ENCODE results near the gene PGA4.
"Not testable (repeated sequence)": the region's sequence is repeated elsewhere in the genome, so short reads cannot be mapped to it uniquely, and the experiment has no call there.

PGA4 gene

DNA sequence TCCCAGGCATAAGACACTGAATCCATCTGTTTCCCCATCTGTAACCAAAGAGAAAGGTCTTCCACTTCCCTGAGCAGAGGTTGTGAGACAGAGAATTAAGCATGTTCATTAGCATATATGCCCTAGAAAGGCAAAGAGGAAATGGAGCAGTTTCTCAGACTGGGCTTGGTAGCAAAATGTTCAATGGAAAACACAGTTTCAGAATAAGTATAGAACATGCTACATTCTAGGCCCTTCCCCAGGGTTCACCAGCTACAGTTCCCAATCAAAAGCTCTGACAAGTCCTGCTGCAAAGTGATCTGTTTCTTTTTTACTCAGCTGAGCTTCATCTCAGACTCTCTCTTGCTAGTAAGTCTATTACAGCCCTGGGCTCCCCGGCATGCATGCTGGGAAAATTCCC lies 30.2 kb downstream of the PGA4 start:
- DNase-seq = not testable (repeated sequence)

DNA sequence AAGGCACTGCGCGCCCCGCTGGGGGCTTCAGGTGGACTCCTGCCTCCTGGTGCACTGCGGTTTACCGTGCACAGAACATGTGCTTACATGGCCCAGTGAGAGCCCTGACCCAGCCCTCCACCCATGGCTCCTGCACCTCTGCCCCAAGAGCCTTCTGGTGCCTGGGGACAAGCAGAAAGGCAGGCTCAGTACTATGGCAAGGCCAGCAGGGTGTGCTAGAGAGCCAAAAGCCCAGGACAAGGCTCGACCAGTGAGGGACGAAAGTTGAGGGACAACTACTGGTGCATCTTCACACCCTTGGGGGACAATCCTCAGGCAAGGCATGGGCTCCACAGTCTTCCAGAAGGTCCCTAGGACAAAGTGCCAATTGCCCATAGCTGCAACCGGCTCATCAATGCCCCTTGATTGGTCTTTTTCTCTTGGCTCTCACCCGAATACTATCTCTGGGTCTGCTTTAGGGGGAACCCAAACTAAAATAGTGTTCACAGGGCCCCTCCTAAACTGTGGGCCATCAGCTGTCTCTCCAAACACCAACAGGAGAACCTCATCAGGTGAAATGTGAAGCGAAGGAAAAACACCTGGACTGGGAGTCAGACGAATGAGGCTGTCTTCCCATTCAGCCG lies 32.4 kb downstream of the PGA4 start:
- DNase-seq = peak; percentile 23

DNA sequence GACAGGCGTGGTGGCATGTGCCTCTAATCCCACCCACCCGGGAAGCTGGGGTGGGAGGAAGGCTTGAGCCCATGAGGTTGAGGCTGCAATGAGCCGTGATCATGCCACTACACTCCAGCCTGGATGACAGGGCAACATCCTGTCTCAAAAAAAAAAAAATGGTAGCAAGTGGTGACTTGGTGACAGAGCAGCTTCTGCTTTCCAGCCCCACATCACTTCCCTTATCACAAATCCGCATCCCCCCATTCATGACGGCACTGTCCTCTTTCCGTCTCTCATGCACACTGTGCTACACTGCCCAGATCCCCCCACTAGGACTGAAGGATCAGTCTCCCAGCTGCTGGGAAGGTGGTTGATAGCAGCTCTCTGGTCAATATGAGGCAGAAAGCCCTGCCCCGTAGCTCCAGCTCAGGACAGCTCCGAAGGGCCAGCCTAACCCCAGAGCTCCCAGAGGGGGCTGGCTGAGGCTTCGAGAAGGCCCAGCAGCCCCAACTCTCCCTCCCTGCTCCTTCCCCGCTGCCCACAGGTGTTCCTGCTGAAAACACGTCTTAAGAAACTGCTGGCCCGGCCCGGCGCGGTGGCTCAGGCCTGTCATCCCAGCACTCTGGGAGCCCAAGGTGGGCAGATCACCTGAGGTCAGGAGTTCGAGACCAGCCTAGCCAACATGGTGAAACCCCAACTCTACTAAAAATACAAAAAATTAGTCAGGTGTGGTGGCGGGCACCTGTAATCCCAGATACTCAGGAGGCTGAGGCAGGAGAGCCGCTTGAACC lies 34.7 kb downstream of the PGA4 start:
- no peak for DNase-seq

DNA sequence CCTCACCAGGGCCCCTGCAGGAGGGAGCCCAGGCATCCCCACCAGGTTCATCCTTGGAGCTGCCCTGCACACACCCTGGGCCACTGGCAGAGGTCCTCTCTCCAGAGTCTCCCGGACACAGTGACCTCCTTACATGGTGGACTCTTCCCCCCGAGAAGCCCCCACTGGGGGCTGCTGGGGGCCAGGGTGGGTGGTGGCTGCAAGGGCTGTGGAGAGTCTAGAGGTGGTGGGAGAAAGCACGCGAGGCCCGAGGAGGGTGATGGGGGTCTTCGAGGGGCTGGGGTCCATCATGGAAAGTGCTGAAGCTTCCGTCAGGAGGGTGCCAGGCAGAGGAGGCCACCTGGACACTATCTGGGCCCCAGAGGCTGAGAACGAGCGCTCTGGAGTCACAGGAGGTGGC lies 36.4 kb downstream of the PGA4 start:
- no peak for DNase-seq

DNA sequence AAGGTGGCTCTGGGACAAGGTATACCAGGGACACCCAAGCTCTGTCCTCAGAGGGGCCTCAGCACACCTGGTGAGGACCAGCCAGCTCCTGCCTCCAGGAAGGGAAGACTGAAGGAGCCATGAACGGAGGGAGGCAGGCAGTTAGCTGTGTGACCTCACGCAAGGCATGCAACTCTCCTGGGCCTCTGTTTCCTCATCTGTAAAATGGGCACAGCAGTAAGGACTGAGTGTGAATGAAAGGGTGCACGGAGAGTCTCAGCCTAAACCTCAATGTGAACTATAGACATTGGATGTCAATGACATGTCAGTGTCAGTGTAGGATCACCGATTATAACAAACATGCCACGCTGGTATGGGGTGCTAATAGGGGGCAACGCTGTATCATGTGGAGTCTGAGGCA lies 37.2 kb downstream of the PGA4 start:
- DNase-seq = no peak

DNA sequence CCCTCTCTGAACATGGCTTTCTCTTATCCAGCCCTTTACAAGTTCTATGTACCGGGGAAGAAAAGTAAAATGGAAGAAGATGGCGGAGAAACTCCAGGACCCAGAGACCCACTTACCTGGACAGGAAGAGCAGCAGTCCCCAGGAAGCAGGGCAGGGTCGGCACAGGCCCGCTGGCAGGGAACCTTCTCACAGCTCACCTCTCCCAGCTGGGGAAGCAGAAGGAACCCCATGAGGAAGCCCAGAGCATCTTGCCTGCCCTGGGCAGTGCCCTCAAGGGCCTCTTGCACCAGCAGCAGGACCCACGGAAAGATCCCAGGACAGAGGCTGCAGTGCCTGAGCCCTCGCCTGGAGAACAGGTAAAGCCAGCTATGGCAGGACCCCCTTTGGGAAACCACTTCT lies 42.2 kb downstream of the PGA4 start:
- no peak for DNase-seq

DNA sequence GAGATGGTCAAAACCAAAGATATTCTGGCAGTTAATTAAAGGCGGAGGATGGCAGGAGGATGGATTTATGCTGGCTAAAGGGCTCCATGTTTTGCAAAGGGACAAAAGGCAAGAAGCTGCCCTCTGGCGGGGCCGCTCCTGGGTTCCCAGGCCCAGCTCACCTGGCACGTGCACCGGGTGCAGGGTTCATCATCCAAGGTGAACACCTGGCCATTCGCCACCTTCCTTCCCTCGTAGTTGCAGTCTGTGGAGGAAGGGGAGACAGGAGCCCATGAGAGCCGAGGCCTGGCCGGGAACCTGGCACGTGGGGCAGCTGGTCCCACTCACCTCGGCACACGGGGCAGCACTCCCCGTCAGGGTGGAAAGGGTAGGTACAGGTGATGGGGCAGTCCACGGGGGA lies 42.6 kb downstream of the PGA4 start:
- DNase-seq = no peak

DNA sequence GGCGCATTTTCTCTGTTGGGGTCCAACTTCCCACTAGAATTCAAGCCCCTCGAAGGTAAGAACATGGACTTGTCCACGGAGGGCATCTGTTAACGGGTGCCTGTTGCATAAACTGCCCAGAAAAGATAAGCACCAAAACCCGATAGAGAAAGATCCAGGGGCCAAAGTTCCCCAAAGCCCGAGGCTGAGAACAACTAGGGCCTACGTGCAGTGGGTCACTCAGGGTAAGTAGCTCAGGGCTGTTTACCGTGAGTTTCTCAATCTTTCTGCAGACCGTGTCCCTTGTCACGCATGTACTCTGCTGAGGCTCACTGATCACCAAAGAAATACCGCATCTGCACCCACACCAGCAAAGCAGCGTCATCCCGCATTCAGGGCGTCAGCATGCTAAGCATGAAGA lies 43.2 kb downstream of the PGA4 start:
- DNase-seq = no peak

DNA sequence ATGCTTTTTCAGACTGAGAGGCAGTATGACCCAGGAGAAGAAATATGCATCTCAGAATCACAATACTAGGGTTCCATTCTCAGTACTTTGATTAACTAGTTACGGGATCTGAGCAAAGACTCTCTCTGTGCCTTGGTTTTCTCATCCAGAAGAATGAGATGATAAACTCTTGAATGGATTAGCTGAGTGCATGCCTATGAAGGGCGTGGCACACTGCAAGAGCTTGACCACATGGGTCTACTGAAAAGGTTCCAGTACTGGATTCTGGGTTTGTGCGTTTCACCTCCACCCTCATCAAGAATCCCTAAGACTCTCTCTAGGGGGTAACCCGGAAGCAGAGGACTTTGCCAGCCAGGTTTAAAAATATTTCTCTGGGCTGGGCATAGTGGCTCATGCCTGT lies 44.5 kb downstream of the PGA4 start:
- peak; percentile 48 for DNase-seq

DNA sequence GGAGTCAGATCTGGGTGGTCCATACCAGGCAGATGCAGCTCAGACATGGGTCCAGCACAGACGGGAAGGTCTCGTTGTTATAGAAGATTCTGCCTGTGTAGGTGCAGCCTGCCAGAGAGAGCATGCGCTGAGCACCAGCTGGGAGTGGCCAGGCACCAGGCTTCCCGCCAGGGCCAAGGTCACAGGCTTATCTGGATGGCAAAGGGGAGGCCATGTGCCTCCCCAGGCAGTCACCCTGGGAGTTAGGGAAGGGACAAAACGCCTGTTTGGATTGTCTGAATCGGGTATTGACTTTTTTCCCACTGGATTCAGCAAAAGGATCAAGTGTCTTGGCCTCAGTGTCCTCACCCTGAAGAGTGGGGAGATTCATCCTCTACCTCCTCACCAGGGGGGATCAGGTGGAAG lies 45.3 kb downstream of the PGA4 start:
- no peak for DNase-seq

DNA sequence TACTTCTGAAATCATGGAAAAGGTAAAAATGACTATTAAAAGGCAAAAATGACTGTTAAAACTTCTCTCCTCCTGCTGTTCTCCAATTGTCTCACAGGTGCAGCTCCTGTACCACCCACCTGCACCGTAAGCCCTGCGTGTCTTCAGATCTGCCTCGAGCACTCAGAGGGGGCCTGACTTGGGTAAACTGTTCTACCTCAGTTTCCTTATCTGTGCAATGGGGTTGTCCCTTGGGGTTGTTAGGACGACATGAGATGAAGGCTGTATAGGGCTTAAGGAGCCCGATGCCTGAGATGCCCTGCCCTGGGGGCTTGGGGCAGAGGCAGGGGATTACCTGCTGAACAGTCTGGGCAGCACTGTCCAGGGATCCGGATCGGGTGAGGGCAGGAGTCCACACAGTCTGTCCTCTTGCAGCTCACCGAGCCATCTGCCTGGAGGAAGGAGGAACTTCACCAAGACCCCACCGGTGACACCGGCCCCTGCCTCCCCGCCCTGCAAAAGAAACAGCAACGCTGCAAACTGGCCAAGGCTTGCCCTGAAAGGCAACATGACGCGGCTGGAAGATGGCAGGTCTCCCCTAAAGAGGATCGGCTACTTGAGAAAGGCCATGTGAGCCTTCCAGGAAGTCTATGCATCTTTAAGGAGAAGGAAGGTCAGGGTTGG lies 46.6 kb downstream of the PGA4 start:
- DNase-seq = no peak

DNA sequence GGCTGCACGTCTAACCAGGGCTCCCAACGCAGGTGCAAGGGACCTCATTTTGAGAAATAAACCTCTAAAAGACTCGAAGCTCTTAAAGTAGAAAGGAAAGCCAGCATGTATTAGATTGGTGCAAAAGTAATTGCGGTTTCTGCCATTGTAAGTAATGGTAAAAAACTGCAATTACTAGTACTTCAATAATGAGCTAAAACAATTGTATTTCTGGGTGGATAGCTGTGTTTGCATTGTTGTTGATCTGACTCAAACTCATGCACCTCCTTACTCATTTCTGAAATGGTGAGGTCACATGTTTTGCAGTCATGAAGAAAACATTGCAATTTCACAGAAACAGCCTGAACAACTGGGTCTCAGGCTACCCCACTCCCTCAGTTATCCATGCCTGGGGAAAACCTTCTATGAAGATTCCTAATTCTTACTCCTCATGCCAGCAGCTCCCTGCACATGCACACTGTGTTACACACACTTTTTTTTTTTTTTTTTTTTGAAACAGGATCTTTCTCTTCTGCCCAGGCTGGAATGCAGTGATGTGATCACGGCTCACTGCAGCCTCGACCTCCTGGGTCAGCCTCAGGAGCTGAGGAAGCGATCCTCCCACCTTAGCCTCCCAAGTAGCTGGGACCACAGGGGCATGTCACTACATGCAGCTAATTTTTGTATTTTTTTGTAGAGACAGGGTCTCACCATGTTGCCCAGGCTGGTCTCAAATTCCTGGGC lies 48.4 kb downstream of the PGA4 start:
- DNase-seq = peak; percentile 33

DNA sequence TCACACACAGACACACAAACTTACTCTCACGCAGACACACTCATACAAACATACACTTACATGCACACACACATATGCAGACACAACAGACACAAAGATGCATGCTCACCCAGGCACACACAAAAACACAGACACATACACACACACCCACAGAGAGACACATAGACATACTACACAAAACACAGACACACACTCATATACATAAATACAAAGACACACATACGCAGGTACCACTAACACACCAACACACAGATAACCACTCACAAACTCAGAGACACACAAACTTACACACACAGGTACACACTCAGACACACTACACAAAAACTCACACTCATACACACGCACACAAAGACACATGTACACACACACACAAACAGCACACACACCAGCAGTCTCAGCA lies 50.6 kb downstream of the PGA4 start:
- no peak for DNase-seq

DNA sequence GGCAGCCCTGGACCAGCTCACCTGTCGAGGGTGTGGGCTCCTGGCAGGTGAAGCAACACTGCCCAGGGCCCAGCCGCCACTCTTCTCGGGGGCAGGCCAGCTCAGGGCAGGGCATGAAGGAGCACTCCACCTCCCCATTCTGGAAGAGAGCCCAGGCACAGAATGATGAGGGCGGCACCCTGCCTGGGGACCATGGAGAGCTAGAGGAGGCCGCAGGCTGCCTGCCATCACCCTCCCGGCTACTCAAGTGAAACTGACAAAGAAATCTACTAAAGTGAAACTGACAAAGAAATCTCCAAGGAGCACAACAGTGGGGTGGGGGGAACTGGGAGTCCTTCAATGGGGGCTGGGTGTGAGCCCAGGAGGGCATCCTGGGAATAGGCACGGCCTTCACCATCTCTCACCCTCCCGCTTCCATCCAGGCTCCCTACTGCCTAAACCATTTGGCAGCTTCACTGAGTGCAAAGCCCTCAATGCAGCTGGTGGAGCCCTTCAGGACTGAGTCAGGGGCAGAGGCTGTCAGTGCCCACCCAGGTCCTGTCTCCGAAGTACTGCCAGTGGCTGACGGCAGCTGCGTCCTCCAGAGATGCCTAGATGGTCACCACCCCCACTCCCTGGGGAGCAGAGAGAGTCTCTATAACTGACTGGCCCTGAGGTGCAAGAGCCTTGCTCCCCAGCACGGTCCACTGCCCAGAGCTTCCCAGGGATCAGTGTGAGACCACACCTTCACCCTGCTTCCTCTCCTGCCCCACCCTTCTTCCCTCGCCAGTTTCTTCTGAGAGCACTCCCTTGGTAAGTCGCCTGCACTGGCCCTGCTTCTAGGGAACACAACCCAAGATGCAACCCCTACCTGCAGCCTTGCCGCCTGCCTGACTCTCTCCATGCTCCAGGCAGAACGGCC lies 51.3 kb downstream of the PGA4 start:
- no peak for DNase-seq

DNA sequence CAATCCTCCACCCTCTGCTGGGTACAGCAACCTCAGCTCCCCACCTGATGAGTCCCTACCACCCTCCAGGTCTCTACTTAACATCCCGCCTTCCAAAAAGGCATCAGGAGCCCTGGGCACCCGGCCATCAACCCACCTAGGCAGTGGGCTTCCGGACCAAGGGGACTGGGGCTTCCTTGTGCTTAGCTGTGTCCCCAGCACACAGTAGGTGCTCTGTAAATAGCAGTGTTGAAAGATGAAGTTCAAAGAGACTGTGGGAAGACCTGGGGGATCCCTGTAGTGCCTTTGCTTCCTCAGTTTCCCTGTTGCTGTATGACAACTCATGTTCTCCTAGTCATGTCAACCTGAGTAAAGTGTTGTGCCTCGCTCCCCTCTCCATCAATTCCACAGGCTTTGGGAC lies 51.9 kb downstream of the PGA4 start:
- no peak for DNase-seq

DNA sequence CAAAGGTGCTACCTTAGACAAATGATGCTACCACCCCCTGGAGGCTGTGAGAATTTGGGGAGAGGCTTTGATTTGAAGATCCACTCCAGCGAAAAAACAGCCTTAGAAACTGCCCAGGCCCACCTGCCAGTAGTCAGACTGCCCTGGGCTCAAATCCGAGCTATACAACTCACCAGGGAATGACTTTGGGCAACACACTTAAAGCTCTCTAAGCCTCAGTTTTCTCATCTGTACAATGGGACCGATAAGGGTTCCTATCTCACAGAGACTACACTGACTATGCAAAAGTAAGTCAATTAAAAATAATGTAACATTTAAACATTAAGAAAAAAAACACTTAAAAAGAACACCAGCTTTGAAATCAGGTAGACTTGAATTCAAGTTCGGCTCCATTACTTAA lies 53.0 kb downstream of the PGA4 start:
- DNase-seq = no peak

DNA sequence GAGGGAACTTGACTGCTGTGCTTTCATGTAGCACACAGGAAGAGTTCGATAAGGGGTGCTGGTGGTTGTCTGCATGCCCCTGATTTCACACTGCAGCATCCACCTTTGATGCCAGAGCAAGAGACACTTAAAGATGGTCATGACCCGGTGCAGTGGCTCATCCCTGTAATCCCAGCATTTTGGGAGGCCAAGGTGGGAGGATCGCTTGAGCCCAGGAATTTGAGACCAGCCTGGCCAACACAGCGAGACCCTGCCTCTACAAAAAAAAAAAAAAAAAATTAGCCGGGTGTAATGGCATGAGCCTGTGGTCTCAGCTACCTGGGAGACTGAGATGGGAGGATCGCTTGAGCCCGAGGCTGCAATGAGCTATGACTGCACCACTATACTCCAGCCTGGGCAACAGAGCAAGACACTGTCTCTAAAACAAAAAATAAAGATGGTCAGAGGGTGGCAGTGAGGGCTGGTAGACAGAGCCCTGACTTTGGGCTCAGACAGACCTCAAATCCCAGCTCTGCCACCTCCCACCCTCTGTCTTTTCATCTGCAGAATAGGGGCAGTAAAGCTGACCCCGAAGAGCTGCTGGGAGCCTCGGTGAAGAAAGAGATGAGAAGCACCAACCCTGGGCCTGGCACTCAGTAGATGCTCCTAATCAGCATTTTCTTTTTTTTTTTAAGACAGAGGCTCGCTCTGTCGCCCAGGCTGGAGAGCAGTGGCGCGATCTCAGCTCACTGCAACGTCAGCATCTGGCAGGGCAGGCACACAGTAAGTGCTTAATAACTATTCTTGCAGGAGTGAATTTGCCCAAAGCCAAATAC lies 55.2 kb downstream of the PGA4 start:
- DNase-seq = no peak

DNA sequence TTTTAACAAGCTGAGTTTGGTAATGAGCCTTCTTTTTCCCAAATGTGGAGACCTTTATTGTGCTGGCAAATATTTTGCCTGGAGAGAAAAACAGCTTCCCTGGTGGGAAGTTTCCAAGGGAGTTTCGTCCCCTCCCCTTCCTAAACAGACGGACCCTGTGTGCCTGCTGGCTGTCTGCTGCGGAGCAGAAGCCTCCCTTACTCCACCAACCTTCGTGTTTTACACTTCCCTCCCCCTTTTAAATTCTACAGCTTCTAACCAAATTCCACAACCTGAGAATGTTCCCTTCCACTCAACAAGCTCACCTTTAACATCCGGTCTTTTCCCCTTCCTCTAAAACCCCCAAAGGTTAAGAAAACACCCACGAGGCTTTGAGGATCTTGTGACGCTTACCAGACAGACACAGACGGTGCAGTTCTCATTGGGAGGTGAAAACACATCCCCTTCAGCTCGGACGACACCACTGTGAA lies 55.9 kb downstream of the PGA4 start:
- no peak for DNase-seq

DNA sequence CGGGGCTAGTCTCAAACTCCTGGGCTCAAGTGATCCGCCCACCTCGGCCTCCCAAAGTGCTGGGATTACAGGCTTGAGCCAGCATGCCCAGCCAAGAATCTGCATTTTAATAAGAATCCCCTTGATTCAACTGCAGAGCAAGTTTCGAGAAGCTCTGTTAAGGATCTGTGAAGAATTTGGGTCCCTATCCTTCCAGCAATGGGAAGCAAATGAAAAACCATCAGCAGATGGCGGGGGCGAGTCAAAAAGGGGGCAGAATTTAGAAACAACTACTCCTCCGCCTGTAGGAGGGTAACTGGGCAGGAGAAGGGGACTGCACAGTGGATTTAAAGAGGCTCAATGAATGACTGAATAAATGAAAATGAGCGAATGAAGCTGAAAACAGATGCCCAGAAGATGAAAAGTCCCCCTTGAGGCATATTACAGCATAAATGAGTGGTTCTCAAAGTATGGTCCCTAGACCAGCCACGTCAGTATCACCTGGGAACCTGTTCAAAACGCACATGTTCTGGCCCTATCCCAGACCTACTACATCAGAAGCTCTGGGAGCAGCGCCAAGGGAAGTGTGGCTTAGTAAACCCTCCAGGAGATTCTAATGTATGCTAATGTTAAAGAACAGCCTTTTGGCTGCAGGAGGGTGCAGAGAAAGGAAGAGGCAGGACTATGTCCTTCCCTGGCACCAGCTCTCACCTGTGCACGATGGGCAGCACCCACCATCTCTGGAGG lies 58.0 kb downstream of the PGA4 start:
- DNase-seq = peak; percentile 87

DNA sequence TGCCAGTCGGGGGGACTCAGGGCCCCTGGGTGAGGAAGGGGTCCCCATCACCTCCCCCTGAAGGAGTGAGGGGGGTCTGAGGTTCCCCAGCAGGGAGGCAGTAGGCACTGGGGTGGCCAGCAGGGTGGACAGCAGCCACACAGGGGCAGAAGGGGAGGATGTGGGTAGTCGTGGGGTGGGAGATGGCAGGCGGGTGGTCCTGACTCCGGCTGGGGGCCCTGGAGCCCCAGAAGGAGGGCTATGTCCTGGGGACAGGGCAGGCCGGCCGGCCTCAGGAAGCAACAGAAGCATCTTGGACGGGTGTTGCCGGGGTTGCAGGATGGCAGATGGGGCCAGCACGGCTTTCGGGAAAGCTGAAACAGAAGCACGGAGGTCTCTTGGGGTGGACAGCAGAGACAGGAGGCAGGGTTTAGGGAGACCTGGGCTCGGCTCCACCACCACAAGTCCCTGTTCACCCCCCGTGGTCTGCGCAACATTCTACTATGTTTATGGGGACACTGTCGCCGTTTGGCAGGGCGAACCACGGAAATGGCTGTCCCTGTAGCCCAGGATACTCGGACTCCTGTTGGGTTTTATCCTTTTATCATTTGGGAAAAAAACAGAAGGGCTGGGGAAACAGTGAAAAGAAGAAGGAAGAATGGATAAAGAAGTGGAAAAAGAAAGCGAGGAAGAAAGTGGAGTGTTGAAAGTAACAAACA lies 58.9 kb downstream of the PGA4 start:
- no peak for DNase-seq

Measured in NCI-H226 (cell line).